NCI-H1105 (cell line): Measurements from ENCODE around the gene HYAL1.
A peak's percentile ranks its signal among the peaks of the same experiment; 100 is the strongest.
"Not testable (repeated sequence)": the region's sequence is repeated elsewhere in the genome, so short reads cannot be mapped to it uniquely, and the experiment has no call there.

Source experiments
- DNase-seq: peaks from one replicate; lab custom pipeline; 2025; lab: John Stamatoyannopoulos, UW

Gene HYAL1

GRCh38 chr3:50272911-50273688 is 30.3 kb downstream of the HYAL1 start:
- DNase-seq, result peak; percentile 66

- not testable (repeated sequence) for DNase-seq
These were observed 30.9 kb downstream of the HYAL1 start for GRCh38 chr3:50272538-50272910.

GRCh38 chr3:50271314-50271936 is 31.9 kb downstream of the HYAL1 start:
- no peak for DNase-seq

- no peak for DNase-seq
These were observed 32.8 kb downstream of the HYAL1 start for GRCh38 chr3:50270422-50271224.

GRCh38 chr3:50269977-50270413 is 33.4 kb downstream of the HYAL1 start:
- DNase-seq, result no peak

- DNase-seq, result no peak
These were observed 33.9 kb downstream of the HYAL1 start for GRCh38 chr3:50269460-50269859.

DNA sequence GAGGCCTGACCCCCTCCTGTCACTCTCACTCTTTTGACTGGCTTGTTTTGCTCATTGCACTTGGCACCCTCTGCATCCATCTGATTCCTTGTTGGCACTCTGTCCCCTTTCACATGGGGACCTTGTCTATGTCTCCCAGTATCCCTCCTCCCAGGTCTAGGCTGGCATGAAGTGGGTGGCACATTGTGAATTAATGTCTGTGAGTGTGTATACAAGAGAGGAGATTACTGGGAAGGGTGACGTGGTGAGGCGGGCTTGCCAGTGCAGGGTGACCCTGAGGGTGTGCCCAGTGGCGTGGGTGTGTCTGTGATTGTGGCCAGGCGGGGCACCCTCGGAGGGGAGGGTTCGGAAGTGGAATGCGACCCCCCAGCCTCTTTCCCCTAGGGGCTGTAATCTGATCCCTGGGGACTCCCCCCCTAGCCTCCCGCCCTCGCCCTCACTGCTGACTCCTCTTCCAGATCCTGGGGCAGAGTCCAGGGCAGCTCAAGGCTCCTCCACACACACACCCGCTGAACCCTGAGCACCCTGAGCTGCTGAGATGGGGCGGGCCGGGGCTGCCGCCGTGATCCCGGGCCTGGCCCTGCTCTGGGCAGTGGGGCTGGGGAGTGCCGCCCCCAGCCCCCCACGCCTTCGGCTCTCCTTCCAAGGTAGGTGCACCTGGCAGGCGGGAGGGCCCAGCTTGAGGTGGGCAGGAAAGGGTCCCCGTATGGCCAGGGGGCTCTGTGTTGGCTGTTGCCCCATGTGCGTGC is 34.5 kb downstream of the HYAL1 start, which contains the start of gene SEMA3B:
SEMA3B (plus strand) TSS at position 445 of the 749 bp plus-strand sequence; CDS start at position 539, 94 bp downstream.
- no peak for DNase-seq

DNA sequence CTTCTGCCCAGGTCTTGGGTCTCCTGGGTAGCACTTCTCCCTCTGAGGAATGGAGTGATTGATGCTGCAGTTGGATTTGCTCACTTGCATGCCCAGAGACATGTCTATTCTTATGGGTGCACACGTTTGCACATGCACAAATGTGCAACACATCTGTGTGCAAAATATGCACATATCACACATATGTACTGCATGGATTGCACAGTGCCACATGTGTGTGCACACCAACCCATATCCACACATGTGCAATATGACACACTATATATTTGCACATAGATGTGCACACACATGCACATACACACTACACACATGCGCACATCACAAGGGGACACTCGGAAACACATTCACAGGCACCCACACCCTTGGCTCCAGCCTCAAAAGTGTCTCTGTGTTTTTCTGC is 35.1 kb downstream of the HYAL1 start:
- DNase-seq, result no peak

GRCh38 chr3:50267280-50267913 is 36.0 kb downstream of the HYAL1 start:
- no peak for DNase-seq

- DNase-seq, result no peak
These were observed 36.5 kb downstream of the HYAL1 start for GRCh38 chr3:50266836-50267235.

- DNase-seq, result no peak
These were observed 37.4 kb downstream of the HYAL1 start for GRCh38 chr3:50266017-50266416.

GRCh38 chr3:50265571-50265970 is 37.8 kb downstream of the HYAL1 start:
- DNase-seq, result no peak

GRCh38 chr3:50264964-50265485 is 38.3 kb downstream of the HYAL1 start:
- no peak for DNase-seq

DNA sequence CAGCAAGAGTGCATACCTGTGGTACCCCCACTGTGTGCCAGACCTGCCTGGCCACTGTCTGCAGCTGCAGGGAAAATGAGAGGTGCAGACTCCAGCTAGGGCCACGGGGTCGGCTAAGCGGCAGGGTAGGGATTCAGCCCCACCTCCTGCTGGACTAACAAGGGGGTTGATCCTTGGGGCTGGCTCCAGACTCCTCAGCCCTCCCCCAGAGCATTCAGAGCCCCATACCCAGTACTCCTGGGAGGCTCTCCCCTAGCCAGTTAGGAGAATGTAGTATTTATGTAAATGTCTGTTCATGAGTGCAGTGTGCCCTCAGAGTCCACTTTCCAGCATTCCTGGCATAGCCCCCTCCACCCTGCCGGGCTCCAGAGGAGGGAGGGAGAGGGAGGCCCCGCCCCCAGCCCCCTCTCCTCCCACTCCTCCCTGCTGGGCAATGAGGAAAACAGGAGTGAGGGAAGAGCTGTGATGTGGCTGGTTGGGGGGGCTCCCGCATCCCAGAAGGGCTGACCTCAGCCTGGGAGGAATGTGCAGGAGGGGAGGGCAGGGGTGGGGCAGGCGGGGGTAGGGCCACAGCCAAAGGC is 38.9 kb downstream of the HYAL1 start:
- no peak for DNase-seq

DNA sequence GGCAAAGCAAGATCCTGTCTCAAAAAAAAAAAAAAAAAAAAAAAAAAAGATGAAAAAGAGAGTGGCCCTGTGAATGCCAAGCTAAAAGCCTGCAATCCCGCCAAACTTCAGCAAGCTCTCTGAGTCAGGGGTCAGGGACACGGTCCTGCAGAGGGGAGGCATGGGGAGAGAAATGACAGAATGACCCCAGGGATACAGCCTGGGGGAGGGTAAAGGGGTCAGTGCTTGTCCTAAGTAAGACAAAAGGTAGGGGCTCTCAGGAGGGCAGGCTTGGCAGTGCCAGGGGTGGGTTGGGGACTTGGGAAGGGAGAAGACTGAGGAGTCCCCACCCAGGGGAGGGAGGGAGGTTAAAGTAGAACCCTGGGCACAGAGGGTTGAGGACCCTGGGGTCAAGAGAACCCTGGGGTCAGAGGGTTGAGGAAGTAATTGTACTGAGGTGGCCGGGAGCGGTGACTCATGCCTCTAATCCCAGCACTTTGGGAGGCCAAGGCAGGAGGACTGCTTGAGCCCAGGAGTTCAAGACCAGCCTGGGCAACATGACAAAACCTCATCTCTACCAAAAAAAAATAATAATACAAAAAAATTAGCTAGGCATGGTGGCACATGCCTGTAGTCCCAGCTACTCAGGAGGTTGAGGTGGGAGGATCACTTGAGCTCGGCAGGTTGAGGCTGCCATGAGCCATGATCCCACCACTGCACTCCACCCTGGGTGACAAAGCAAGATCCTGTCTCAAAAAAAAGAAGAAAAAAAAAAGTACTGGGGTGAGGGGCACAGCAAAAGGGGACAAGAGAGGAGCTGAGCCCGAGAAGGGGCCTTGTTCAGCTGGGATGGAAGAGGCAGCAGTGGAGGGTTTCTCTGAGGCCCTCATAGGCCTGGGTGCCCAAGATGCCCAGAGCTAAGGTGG is 39.6 kb downstream of the HYAL1 start:
- no peak for DNase-seq

- no peak for DNase-seq
These were observed 40.6 kb downstream of the HYAL1 start for GRCh38 chr3:50262778-50263177.

GRCh38 chr3:50262200-50262599 is 41.2 kb downstream of the HYAL1 start:
- DNase-seq, result not testable (repeated sequence)

DNA sequence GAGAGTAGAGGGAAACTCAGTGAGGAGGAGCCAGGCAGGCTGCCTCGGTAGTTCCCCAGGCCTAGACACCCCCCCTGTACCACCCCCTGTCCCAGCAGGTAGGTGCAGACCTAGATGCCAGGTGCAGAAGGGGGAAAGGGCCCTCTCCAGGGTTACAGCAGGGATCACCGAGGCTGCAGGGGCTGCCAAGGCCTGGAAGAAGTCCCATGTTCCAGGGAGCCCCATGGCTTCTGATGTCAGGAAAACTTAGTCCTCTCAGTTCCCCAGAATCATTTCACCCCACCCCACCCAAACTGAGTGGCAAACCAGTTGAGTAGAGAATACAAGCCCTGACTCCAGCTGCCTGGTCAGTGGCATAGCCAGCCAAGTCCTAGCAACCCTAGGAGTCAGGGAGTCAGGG is 41.9 kb downstream of the HYAL1 start:
- DNase-seq, result no peak

DNA sequence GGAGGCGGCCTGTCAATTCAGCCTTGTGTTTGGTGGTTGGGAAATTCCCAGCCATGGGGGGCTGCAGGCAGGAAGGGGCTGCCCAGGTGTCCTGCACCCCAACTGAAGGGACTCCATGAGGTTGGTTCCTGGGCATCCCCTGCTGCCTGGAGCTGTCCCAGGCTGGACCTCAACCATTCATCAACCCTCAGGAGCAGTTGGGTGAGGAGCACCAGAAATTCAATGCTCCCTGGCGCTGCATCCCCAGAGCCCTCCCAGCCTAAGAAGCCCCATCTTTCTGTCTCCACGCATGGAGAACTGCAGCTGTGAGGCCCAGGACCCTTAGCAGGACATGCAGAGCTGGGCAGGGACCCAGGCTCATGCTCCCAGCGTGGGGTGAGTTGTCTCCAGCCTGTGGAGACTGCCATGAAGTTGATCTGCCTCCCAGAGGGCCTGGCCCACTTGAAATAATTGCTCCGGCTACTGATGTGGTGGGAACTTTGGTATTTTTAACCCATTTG is 42.4 kb downstream of the HYAL1 start:
- no peak for DNase-seq
